Activated CD4-positive, alpha-beta memory T cell treated with anti-CD3 and anti-CD28 coated beads, Interleukin-2, amount 10 ng/mL, durations not matched to agents 7 days and 5 days (primary cell): ENCODE results near the gene TTC13. TPM values are rescaled to one million over a fixed set of nuclear protein-coding genes. Genes with fewer than 3 reads are reported as not detected.

Experiments
- CTCF ChIA-PET: fragments of 350-600 bp; sonication (Branson Sonifier 250); formaldehyde crosslinking; loops from one replicate; lab custom pipeline; 2021; ENCODE audit warnings: antibody characterized with exemption, inconsistent platforms; lab: Charles Lee
- POLR2A ChIA-PET: fragments of 350-600 bp; sonication (Branson Sonifier 250); formaldehyde crosslinking; loops from one replicate; lab custom pipeline; 2021; ENCODE audit warnings: antibody characterized with exemption; lab: Charles Lee
- DNase-seq: peaks from one replicate; pipeline ENCODE4 v3.0.0-alpha.2; 2020
- H3K27ac Mint-ChIP-seq: one replicate; pipeline ENCODE4 v1.8.0; 2021; ENCODE audit warnings: mild to moderate bottlenecking, mixed read lengths
- H3K27me3 Mint-ChIP-seq: one replicate; pipeline ENCODE4 v1.8.0; 2021; ENCODE audit warnings: mixed read lengths
- H3K36me3 Mint-ChIP-seq: one replicate; pipeline ENCODE4 v1.8.0; 2021; ENCODE audit warnings: low read depth, mixed read lengths
- H3K4me1 Mint-ChIP-seq: one replicate; pipeline ENCODE4 v1.8.0; 2021; ENCODE audit warnings: mixed read lengths
- H3K4me3 Mint-ChIP-seq: one replicate; pipeline ENCODE4 v1.8.0; 2021; ENCODE audit warnings: mild to moderate bottlenecking, mixed read lengths
- H3K9me3 Mint-ChIP-seq: one replicate; pipeline ENCODE4 v1.8.0; 2021; ENCODE audit warnings: mixed read lengths
- total RNA-seq, 2 experiments: library from RNA; stranded (reverse); gene quantifications; one replicate each; pipeline ENCODE4 v1.2.3, GENCODE V29; 2021

Gene TTC13
- total RNA-seq, 2 experiments from 2014 or later = 42.0 to 46.0 TPM

DNA sequence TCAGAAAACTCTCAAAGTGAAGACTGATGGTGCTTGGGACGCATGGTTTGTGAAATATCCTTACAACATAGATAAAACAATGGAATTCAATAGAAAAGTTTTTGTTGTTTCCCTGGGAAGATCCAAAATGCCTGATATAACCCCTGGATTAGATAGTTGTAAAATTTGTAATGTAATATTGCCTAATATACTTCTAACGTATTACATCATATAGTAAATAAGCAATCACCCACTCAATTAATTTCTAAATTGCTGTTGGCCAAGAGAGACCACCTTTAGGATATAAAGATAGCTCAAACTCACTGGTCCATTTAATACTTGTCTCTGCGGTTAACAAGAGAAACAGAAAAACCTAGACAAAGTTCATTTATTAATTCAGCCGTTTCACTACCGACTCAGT lies 42.2 kb downstream of the TTC13 start:
- ChIA-PET POLR2A (no interaction called here), CTCF (no interaction called here)
- DNase-seq = no peak

DNA sequence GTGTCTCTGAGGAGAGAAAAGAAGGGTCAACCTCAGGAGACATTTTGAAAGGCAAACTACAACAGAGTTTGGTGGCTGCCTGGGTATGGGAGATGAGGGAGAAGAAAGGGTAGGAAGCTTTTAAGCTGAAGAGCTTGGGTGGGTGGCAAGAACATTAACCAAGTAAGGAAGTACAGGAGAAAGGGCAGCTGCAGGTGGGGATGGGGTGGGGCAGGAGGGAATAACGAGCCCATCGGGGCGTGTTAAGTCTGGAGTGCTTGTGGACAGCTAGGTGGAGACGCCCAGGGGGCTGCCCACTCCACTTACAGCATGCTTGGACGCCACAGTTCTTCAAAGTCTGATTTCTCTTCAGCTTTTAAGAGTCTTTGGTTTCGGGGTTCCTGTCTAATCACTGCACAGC lies 42.8 kb downstream of the TTC13 start:
- H3K4me3 Mint-ChIP-seq = no peak overlapping the region
- DNase-seq = no peak
- no peak overlapping the region for H3K27ac Mint-ChIP-seq
- H3K27me3 Mint-ChIP-seq = no peaks in the 10 kb centered on the region
- peaks cover 26% of the 10 kb centered on the region for H3K4me1 Mint-ChIP-seq
- ChIA-PET CTCF (no interaction called here), POLR2A (no interaction called here)
- H3K9me3 Mint-ChIP-seq = no peaks in the 10 kb centered on the region
- H3K36me3 Mint-ChIP-seq = peaks cover 45% of the 10 kb centered on the region

More for the DNA sequence above, 42.2 kb downstream of the TTC13 start:
- Mint-ChIP-seq H3K9me3 (no peaks in the 10 kb centered on the region), H3K4me3 (no peak overlapping the region), H3K27ac (no peak overlapping the region), H3K27me3 (no peaks in the 10 kb centered on the region), H3K4me1 (peaks cover 22% of the 10 kb centered on the region), H3K36me3 (peaks cover 42% of the 10 kb centered on the region)

DNA sequence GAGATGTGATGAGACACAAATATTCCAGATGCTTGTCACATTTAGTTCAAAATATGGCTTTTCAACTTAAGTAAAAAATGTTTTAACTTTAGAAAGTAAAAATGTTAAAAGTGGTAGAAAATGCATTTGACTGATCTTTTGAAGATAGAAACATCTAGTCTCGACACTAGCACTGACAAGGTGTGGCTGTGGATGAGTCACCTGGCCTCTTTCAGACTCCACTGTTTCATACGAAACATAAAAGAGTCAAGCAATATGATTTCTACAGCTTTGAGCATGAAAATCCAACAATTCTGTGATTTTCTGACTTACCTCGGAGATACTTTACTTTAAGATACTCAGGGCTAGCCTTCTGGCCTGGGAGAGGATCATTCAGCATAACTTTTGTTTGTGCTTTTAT lies 47.7 kb downstream of the TTC13 start:
- ChIA-PET CTCF (no interaction called here), POLR2A (no interaction called here)
- H3K27me3 Mint-ChIP-seq = no peaks in the 10 kb centered on the region
- H3K27ac Mint-ChIP-seq = no peak overlapping the region
- peaks cover 35% of the 10 kb centered on the region for H3K36me3 Mint-ChIP-seq
- no peaks in the 10 kb centered on the region for H3K9me3 Mint-ChIP-seq
- DNase-seq = no peak
- H3K4me1 Mint-ChIP-seq = peaks cover 5% of the 10 kb centered on the region
- no peak overlapping the region for H3K4me3 Mint-ChIP-seq

DNA sequence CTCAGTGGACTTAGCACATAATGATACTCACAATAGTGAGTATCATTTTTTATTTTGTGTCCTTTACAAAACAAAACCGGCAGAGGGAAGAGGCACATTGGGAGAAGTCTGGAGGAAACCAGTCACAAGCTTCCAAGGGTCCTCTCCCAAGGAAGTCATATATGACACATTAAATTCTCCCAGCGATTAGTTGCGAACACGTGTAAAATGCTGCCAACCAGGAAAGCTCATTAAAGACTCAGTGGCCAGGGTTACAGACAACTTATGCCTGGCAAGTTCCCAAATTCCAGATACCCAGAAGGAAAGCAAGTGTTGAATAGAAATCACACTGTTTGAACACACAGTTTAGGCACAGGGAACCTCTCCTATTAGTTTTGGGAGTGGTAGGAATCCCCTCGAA lies 52.5 kb downstream of the TTC13 start:
- Mint-ChIP-seq H3K36me3 (peaks cover 48% of the 10 kb centered on the region), H3K4me1 (peaks cover 2% of the 10 kb centered on the region), H3K27ac (no peak overlapping the region), H3K9me3 (no peaks in the 10 kb centered on the region), H3K4me3 (no peak overlapping the region), H3K27me3 (no peaks in the 10 kb centered on the region)
- no peak for DNase-seq
- ChIA-PET POLR2A (no interaction called here), CTCF (interaction anchor here (1.3 kb wide), 1 partner anchor 10 kb away, joined by 3 read pairs; no protein-coding TSS in a partner anchor)

DNA sequence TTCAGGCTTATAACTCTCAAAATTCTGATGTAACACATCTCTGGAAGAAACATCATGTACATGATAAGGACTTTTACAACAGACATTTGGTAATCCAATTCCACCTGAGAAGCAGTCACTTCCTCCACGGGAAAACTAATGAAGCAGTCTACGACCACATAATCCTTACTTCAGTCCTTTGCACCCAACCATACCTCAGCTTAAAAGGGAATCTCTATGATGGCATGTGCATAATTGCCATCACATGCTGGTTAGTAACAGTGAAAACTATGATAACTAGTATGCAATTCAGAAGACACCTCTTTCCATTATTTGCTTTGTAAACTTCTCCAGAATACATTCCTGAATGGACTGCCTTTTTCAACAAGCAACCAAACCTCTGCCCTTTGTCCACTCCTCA lies 53.1 kb downstream of the TTC13 start:
- no peak for DNase-seq
- no peaks in the 10 kb centered on the region for H3K4me1 Mint-ChIP-seq
- H3K4me3 Mint-ChIP-seq = no peak overlapping the region
- POLR2A ChIA-PET = no interaction called here
- H3K9me3 Mint-ChIP-seq = no peaks in the 10 kb centered on the region
- no peaks in the 10 kb centered on the region for H3K27me3 Mint-ChIP-seq
- peaks cover 49% of the 10 kb centered on the region for H3K36me3 Mint-ChIP-seq
- H3K27ac Mint-ChIP-seq = no peak overlapping the region
- CTCF ChIA-PET = interaction anchor here (1.3 kb wide), 1 partner anchor 9 kb away, joined by 3 read pairs; no protein-coding TSS in a partner anchor

DNA sequence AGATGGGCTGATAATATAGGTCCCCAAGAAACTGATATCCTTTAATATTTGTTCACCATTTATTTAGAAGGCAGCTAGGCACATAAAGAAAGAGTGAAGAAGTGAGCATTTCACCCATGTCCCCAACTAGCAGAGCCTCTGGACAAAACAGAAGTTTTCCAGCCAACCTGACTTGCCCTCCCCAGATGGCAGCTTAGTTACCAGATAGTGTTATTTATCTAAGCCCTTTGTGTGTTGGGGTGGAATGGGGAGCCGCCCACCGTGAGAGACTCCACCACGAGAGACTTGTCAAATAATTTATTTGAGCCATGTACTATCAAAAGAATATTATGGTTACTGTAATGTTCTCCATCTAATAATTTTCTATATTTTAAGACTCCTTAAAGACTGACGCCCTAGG lies 55.5 kb downstream of the TTC13 start:
- ChIA-PET POLR2A (no interaction called here), CTCF (interaction anchor here (0.6 to 0.9 kb wide), 2 partner anchors 118 to 127 kb away, joined by 4 to 5 read pairs; no protein-coding TSS in a partner anchor)
- Mint-ChIP-seq H3K27me3 (no peaks in the 10 kb centered on the region), H3K36me3 (peaks cover 57% of the 10 kb centered on the region), H3K9me3 (no peaks in the 10 kb centered on the region), H3K27ac (no peak overlapping the region), H3K4me1 (no peaks in the 10 kb centered on the region), H3K4me3 (no peak overlapping the region)
- no peak for DNase-seq

DNA sequence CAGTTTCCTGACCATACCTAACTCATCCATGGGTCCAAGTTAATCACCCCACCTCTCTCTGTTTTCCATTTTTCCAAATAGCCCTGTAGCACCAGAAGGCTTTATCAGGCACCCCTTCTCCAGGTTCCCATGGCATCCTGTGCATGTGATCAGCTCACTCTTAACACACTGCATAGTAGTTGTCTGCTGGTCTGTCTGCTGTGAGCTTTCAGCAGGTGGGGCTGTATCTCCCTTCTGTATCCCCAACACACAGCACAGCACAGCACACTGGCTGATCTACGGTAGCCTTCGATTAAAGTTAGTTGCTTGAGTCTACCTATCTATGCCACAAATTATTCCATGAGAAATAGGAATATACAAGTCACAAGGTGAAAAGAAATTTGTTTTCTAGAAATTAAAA lies 56.0 kb downstream of the TTC13 start:
- CTCF ChIA-PET = interaction anchor here (0.9 kb wide), 2 partner anchors 60 to 118 kb away, joined by 4 to 5 read pairs; no protein-coding TSS in a partner anchor
- peaks cover 56% of the 10 kb centered on the region for H3K36me3 Mint-ChIP-seq
- H3K27ac Mint-ChIP-seq = no peak overlapping the region

DNA sequence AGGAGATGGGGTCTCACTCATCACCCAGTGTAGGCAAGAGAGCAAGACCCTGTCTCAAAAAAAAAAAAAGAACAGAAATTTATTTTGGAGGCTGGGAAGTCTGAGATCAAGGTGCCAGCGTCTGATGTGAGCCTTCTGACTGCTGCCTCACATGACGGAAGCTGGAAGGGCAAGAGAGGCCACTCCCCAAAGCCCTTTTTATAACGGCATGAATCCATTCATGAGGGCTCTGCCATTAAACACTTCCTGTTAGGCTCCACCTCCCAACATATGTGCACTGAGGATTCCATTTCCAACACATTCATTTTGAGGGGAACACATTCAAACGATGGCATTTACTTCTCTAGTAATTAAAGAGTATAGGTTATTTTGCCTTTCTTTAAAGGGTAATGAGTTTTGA lies 59.5 kb downstream of the TTC13 start:
- Mint-ChIP-seq H3K9me3 (no peaks in the 10 kb centered on the region), H3K27me3 (no peaks in the 10 kb centered on the region), H3K27ac (no peak overlapping the region), H3K36me3 (peaks cover 54% of the 10 kb centered on the region), H3K4me1 (peaks cover 3% of the 10 kb centered on the region), H3K4me3 (no peak overlapping the region)
- ChIA-PET POLR2A (no interaction called here), CTCF (interaction anchor here (1.0 to 3.0 kb wide), 8 partner anchors 32 to 291 kb away, joined by 3 to 12 read pairs (median 4); partner anchors contain the start of genes ARV1, FAM89A and TTC13)
- DNase-seq = no peak

More for the DNA sequence above, 56.0 kb downstream of the TTC13 start:
- H3K9me3 Mint-ChIP-seq = no peaks in the 10 kb centered on the region
- DNase-seq = no peak
- no peak overlapping the region for H3K4me3 Mint-ChIP-seq
- H3K27me3 Mint-ChIP-seq = no peaks in the 10 kb centered on the region
- H3K4me1 Mint-ChIP-seq = no peaks in the 10 kb centered on the region
- POLR2A ChIA-PET = no interaction called here

DNA sequence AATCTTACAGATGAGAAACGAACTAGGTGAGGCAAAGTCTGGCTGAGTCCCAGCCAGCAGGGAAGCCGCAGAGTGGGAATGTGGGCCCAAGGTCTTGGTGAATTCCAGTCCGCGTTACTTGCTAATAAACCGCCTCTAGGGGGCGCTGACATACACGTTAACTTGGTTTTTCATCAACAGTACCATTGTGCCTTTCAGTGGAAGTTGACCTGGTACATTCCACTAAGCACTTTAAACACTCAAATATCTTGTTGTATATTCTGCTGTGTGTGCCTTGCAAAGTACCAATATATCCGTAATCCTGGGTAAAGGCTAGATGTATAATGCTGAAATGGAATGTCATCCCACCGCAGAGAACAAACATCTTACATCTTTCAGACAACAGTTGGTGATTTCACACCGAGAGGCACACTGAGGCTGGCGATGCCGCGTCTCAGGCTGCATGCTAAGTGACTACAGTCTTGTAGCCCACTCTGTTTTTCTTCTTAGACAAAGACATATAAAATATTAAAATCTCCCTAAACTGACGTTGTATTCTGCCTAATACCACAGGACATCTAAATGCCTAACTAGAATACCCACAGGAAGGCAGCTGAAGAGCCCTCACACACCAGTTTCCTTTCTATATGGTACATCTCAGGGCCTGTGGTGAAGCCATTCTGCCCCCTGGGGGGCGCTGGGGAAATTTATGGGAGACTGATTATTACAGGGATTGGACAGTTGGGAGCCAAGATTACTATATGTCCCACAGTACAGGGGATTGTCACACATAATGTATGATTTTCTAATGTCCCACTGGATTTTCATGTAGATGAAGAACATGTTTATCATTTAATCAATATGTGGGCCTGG lies 61.2 kb downstream of the TTC13 start:
- no peaks in the 10 kb centered on the region for H3K27me3 Mint-ChIP-seq
- no peak overlapping the region for H3K27ac Mint-ChIP-seq
- CTCF ChIA-PET = interaction anchor here (0.6 to 3.0 kb wide), 11 partner anchors 8 to 293 kb away, joined by 3 to 12 read pairs (median 3); no protein-coding TSS in a partner anchor
- POLR2A ChIA-PET = interaction anchor here (1.1 kb wide), 1 partner anchor 55 kb away, joined by 3 read pairs; no protein-coding TSS in a partner anchor
- H3K36me3 Mint-ChIP-seq = peaks cover 55% of the 10 kb centered on the region
- H3K9me3 Mint-ChIP-seq = no peaks in the 10 kb centered on the region
- peak; percentile 76 for DNase-seq
- no peak overlapping the region for H3K4me3 Mint-ChIP-seq
- H3K4me1 Mint-ChIP-seq = peaks cover 3% of the 10 kb centered on the region

DNA sequence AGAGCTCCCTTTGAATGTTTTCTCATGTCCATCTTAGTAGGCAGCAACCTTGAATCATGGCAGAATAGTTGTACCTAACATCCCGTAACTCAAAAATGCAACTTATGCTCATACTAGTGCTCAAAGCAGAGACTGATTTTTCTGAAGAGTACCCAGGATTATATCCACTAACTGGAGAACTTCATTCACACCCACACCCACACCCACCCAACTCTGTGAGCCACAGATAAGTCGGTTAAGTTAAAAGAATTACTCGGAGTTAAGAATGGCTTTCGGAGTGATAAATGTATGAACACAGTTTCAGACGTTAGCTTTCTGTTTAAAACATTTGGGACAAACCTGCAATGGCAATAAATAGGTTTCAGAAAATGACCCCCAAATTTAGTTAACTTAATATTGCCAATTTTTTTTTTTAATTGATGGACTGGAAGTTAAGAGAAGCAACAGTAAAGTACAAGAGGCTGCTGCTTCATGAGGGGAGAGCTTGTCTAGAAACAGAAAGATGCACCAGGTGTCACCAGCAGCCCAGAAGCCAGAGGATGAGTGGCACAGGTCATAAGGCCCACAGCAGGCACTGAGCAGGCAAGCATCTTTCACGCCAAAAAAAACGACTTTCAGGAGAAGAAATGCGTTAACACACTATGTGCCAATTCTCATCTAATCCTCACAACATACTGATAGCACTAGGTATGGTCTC lies 61.9 kb downstream of the TTC13 start:
- Mint-ChIP-seq H3K27me3 (no peaks in the 10 kb centered on the region), H3K36me3 (peaks cover 54% of the 10 kb centered on the region), H3K4me1 (peaks cover 3% of the 10 kb centered on the region), H3K4me3 (no peak overlapping the region), H3K9me3 (no peaks in the 10 kb centered on the region), H3K27ac (no peak overlapping the region)
- DNase-seq = no peak
- POLR2A ChIA-PET = interaction anchor here (0.6 kb wide), 1 partner anchor 76 kb away, joined by 3 read pairs; no protein-coding TSS in a partner anchor
- CTCF ChIA-PET = interaction anchor here (0.9 to 1.7 kb wide), 9 partner anchors 9 to 294 kb away, joined by 3 to 4 read pairs (median 3); no protein-coding TSS in a partner anchor

DNA sequence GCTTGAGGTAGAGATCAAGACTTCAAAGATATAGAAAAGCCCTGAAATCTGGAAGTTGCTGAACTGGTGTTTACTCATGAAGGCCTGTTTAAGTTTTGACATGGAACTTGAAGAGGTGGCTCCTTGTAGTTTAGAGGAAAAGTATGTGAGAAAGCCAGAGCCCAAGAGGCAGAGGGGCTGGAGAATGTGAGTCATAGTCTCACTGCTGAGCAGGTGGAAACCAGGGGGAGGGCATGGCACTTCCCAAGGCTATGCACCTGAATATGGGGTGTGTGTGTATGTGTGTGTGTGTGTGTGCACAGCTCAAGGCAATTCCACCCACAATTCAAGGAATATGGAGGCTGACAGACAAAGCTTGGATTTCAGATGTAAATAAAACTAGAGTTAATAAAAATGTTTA lies 63.6 kb downstream of the TTC13 start:
- Mint-ChIP-seq H3K27me3 (no peaks in the 10 kb centered on the region), H3K36me3 (peaks cover 58% of the 10 kb centered on the region), H3K4me3 (no peak overlapping the region), H3K9me3 (no peaks in the 10 kb centered on the region), H3K4me1 (peaks cover 3% of the 10 kb centered on the region), H3K27ac (no peak overlapping the region)
- CTCF ChIA-PET = interaction anchor here (1.3 to 2.6 kb wide), 3 partner anchors 177 to 297 kb away, joined by 3 to 7 read pairs (median 4); no protein-coding TSS in a partner anchor
- no peak for DNase-seq
- POLR2A ChIA-PET = no interaction called here

DNA sequence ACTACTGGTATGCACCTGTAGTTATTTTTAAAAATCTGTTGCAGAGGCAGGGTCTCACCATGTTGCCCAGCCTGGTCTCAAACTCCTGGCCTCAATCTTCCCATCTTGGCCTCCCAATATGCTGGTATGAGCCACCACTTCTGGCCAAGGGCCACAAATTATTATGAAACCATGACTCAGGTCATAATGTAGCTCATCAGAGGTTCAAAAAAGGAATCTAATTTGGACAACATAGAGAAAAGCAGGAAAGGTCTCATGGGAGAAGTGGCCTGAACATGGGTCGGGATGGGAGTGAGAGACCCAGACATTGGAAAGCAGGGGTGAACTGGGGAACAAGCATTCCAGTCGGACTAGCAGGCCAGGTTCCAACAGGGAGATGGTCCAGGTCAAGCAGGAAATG lies 65.2 kb downstream of the TTC13 start:
- Mint-ChIP-seq H3K4me1 (peaks cover 3% of the 10 kb centered on the region), H3K4me3 (no peak overlapping the region), H3K27ac (peak overlapping the region; percentile 4), H3K36me3 (peaks cover 60% of the 10 kb centered on the region), H3K9me3 (no peaks in the 10 kb centered on the region), H3K27me3 (no peaks in the 10 kb centered on the region)
- DNase-seq = no peak
- ChIA-PET POLR2A (no interaction called here), CTCF (interaction anchor here (0.8 to 2.6 kb wide), 2 partner anchors 65 to 179 kb away, joined by 4 to 7 read pairs; partner anchors contain the start of genes ARV1 and TTC13)

DNA sequence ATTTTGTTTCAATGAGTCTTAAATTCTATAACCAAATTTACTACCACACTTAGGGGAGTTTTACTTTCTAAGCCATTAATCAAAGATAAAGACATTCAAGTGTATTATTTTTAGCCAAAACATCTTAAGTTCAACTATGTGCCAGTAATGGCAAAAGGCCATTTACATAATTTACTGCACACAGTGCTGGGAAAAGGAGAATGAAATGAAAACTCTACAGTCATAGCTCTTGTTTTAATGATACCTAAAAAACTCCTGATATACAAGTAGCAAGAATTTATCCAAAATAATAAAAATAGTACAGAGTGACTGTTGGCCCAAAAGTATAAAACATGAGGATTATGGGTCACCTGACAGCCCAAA lies 67.9 kb downstream of the TTC13 start:
- Mint-ChIP-seq H3K9me3 (no peaks in the 10 kb centered on the region), H3K27ac (no peak overlapping the region), H3K27me3 (no peaks in the 10 kb centered on the region), H3K4me3 (no peak overlapping the region), H3K4me1 (peaks cover 2% of the 10 kb centered on the region), H3K36me3 (peaks cover 62% of the 10 kb centered on the region)
- no peak for DNase-seq
- ChIA-PET POLR2A (interaction anchor here (0.9 kb wide), 1 partner anchor 10 kb away, joined by 4 read pairs; no protein-coding TSS in a partner anchor), CTCF (no interaction called here)
